IPS-15b (cell line): ENCODE measurements around the gene ANKS3.

Experiments
- H3K27me3 ChIP-seq: one replicate; pipeline ENCODE4 v1.6.1; 2013; ENCODE audit warnings: low read length; ENCODE audit not compliant: control insufficient read depth, insufficient read depth
- H3K36me3 ChIP-seq: one replicate; pipeline ENCODE4 v1.6.1; 2013; ENCODE audit warnings: low read length; ENCODE audit not compliant: control insufficient read depth, insufficient read depth
- H3K4me1 ChIP-seq: one replicate; pipeline ENCODE4 v1.6.1; 2013; ENCODE audit warnings: mild to moderate bottlenecking, low read length; ENCODE audit not compliant: control insufficient read depth, insufficient read depth
- H3K4me3 ChIP-seq: one replicate; pipeline ENCODE4 v1.5.1; 2013; ENCODE audit warnings: low read depth, low read length
- H3K9ac ChIP-seq: one replicate; pipeline ENCODE4 v1.6.1; 2013; ENCODE audit warnings: low read depth, mild to moderate bottlenecking, low read length
- H3K9me3 ChIP-seq: one replicate; pipeline ENCODE4 v1.6.1; 2013; ENCODE audit warnings: mild to moderate bottlenecking, low read length; ENCODE audit not compliant: control insufficient read depth, insufficient read depth

ANKS3 gene

DNA sequence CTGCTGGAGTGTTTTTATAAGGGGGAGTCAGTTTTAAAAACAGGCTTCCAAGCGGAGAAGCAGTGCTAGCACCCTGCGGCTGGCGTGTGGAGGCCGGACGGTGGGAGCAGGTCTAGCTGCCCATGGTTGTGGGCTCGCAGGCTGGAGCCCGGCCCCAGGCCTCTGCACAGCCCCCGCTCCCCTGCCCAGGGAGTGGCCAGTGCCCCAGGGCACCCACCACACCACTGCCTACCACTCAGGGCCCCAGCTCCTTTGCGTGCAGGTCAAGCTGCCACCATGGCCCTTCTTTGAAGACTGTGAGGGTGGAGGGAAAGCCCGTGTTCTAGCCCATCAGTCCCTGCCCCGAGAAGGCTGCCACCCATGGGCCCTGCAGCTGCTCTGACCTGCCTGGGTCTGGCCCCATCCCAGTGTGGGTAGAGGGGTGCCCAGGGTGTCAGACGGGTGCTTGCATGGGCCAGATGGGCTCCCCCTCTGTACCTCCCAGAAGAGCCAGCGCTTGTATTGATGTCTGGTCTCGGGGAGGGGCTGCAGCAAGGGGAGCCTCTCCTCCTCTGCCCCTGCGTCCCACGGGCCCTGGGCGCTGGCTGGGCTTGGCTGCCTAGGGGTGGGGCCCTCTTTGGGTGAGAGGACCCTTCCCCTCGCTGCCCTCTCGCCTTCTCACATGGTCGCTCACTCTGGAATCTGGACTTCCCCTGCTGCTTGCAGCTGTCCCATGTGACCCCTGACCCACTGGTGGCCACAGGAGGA, 42.2 kb downstream of the ANKS3 start:
- Histone ChIP-seq H3K4me1 (peaks cover 4% of the 10 kb centered on the region), H3K9ac (no peak overlapping the region), H3K9me3 (no peaks in the 10 kb centered on the region), H3K36me3 (peaks cover 39% of the 10 kb centered on the region), H3K4me3 (no peak overlapping the region), H3K27me3 (no peaks in the 10 kb centered on the region)

DNA sequence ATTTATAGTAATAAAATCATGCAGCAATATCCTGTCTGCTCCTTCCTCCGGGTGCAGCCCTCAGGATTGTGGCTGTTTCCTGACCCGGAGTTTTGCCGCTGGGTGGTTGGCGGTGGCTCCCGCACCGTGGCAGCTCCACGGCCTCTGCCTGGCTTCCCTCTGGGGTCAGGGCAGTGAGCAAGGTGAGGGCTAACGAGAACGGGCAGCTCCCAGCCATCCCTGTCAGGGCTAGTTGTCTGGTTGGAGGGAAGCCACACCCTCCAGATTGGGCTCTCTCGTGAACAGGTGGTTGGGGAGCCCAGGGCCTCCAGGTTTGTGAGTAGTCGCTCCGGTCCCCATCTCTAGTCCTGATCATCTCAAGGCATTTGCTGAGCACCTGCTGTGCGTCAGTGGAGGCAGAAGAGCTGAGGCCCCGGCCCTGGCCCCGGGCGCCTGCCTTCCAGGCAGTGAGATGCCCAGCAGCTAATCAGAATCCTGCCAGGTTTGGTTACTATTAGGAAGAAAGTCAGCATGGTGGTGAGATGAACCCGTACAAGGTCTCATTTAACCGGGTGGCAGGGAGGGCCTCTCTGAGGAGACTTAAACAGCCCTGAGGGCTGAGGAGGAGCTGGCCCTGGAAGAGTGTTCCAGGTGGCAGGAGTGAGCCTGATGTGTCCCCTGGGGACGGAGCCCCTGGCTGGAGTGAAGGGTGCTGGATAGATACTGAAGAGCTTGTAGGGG, 43.0 kb downstream of the ANKS3 start:
- no peaks in the 10 kb centered on the region for H3K27me3 ChIP-seq
- H3K36me3 ChIP-seq = peaks cover 37% of the 10 kb centered on the region
- no peak overlapping the region for H3K4me3 ChIP-seq
- H3K9me3 ChIP-seq = no peaks in the 10 kb centered on the region
- peaks cover 4% of the 10 kb centered on the region for H3K4me1 ChIP-seq
- no peak overlapping the region for H3K9ac ChIP-seq

- no peak overlapping the region for H3K9ac ChIP-seq
- no peak overlapping the region for H3K4me3 ChIP-seq
- peaks cover 37% of the 10 kb centered on the region for H3K36me3 ChIP-seq
- peaks cover 4% of the 10 kb centered on the region for H3K4me1 ChIP-seq
- H3K9me3 ChIP-seq = no peaks in the 10 kb centered on the region
- no peaks in the 10 kb centered on the region for H3K27me3 ChIP-seq
Observed at GRCh38 chr16:4689864-4690704, 44.0 kb downstream of the ANKS3 start.

DNA sequence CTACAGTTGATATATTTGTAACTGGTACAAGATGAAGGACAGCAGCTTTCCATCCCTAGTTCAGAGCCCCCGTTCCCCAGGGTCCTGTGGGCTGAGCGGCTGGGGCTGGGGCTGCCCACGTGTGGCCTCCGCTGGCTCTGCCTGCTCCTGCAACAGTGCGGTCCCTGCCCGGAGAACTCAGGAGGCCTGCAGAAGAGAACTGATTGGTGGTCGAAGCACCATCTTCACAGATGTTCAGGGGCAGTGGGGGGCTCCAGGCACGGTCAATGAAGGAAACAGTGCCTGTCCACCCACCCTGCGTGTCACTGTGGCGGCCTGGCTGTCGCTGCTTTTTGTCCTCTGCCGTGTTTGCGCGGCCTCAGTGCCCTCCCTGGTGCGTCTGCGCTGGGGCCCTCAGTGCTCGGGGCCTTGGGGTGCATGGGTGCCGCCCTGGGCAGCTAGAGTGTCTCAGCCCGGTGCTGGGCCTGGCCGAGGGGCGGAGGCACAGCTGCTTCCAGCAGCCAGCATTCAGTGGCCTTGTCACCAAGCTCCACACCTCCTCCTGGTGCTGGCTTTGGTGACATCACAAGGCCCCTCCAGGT, 44.9 kb downstream of the ANKS3 start:
- H3K27me3 ChIP-seq = no peaks in the 10 kb centered on the region
- no peak overlapping the region for H3K4me3 ChIP-seq
- peaks cover 40% of the 10 kb centered on the region for H3K36me3 ChIP-seq
- H3K9ac ChIP-seq = no peak overlapping the region
- no peaks in the 10 kb centered on the region for H3K9me3 ChIP-seq
- H3K4me1 ChIP-seq = peaks cover 4% of the 10 kb centered on the region

GRCh38 chr16:4688674-4689045, 45.4 kb downstream of the ANKS3 start:
- Histone ChIP-seq H3K36me3 (peaks cover 43% of the 10 kb centered on the region), H3K27me3 (no peaks in the 10 kb centered on the region), H3K4me3 (no peak overlapping the region), H3K9ac (no peak overlapping the region), H3K4me1 (peaks cover 4% of the 10 kb centered on the region), H3K9me3 (no peaks in the 10 kb centered on the region)

DNA sequence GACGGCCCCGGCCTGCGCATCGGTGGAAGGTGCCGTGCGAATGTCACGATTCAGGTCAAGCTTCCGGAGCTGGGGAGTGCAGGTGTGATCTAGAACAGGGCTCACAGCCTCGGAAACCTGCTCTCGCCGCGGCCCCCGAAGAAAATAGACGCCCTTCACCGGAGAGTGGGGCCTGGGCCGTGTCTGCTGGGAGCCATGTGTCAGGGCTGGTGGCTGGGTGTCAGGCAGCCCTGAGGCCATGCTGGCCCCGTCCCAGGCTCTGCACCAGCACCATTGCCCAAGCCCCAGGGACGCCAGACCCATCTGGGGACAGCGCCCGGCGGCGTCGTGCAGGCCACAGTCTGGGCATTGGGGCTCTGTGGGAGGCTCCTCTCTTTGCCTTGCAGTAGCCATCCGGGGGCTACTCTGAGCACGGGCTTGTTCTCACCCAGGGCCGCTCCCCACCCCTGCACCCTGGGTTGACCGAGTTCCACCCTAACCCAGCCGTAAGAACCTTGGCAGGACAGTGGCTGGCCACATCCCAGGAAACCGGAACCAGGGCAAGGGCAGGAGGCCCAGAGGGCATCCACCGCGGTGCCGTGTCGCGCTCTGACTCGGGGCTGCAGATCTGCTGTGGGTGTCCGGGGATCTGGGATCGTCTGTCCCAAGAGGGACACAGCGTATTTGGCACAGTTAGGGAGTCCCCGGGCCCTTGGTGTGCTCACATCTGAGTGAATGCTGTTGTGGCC, 46.0 kb downstream of the ANKS3 start:
- Histone ChIP-seq H3K36me3 (peaks cover 46% of the 10 kb centered on the region), H3K9ac (no peak overlapping the region)

GRCh38 chr16:4687416-4687815, 46.7 kb downstream of the ANKS3 start:
- H3K27me3 ChIP-seq = no peaks in the 10 kb centered on the region
- no peaks in the 10 kb centered on the region for H3K4me1 ChIP-seq
- peaks cover 51% of the 10 kb centered on the region for H3K36me3 ChIP-seq
- H3K9me3 ChIP-seq = no peaks in the 10 kb centered on the region
- no peak overlapping the region for H3K4me3 ChIP-seq
- H3K9ac ChIP-seq = no peak overlapping the region

More for the DNA sequence above, 46.0 kb downstream of the ANKS3 start:
- Histone ChIP-seq H3K4me1 (peaks cover 4% of the 10 kb centered on the region), H3K4me3 (no peak overlapping the region), H3K9me3 (no peaks in the 10 kb centered on the region), H3K27me3 (no peaks in the 10 kb centered on the region)

DNA sequence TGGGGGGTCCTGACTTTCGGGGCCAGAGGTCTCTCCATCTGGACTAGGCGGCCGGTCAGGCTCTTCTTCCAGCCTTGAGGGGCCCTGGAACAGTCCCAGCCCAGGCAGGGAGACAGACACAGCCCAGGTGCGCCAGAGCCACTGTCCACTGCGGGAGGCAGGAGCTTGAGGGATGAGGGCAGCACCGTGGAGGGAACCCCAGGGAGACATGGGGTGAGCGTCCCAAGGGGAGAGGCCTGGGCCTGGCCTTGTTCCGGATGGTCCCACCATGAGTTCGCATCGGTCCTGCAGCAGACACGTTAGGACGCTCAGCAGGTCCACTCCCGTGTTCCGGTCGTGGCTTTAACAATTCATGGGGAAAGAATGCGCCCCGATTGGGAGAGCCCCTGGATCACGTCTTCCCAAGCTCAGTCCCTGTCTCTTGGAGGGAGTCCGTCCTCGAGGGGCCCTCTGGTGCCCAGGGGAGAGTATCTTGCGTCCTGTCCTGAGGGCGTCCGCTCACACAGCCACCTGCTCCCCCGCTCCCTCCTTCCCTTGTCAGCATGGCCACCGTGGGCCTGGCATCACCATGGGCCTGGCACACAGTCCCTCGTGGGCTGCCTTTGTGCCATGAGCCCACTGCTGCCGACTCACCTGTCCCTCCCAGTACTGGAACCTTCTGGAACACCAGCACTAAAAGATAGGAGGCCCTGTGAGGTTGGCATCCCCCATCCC, 47.4 kb downstream of the ANKS3 start:
- H3K36me3 ChIP-seq = peaks cover 56% of the 10 kb centered on the region
- H3K4me1 ChIP-seq = no peaks in the 10 kb centered on the region
- no peaks in the 10 kb centered on the region for H3K9me3 ChIP-seq
- no peaks in the 10 kb centered on the region for H3K27me3 ChIP-seq
- H3K4me3 ChIP-seq = no peak overlapping the region
- H3K9ac ChIP-seq = no peak overlapping the region

GRCh38 chr16:4685776-4686496, 48.1 kb downstream of the ANKS3 start:
- Histone ChIP-seq H3K9me3 (no peaks in the 10 kb centered on the region), H3K27me3 (no peaks in the 10 kb centered on the region), H3K9ac (no peak overlapping the region), H3K36me3 (peaks cover 60% of the 10 kb centered on the region), H3K4me3 (no peak overlapping the region), H3K4me1 (no peaks in the 10 kb centered on the region)

DNA sequence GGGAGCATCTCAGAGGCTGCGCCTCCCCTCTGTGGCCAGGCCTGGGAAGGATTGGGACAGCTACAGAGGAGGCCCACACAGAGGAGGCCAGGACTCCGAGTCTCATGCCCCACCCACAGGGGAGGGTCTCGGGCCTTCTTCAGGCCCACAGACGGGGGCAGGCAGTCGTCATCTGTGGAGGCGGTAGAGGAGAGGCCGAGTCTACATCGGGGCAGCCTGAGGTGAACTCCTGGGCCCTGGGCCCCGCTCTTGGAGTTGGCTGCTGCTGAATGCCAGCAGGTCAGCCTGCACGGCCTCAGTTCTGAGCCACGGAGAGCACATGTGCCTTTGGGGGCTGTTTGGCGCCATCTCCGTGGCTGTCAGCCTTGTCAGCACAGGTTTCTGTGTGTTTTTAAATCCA, 48.8 kb downstream of the ANKS3 start:
- Histone ChIP-seq H3K9ac (no peak overlapping the region), H3K27me3 (no peaks in the 10 kb centered on the region), H3K4me1 (no peaks in the 10 kb centered on the region), H3K4me3 (no peak overlapping the region), H3K9me3 (no peaks in the 10 kb centered on the region), H3K36me3 (peaks cover 60% of the 10 kb centered on the region)
